Right lobe of liver (tissue), 6 donors: ENCODE results near the gene AIMP2. TPM values are rescaled to one million over a fixed set of nuclear protein-coding genes. Genes with fewer than 3 reads are reported as not detected.

Experiments used
- ATAC-seq, 4 donors: fragments of 200-7000 bp; cut with Tn5 transposase; one replicate each; pipeline ENCODE4 v1.9.1; 2020; ENCODE audit warnings: mild to moderate bottlenecking in 4 of 4, moderate library complexity in 4 of 4
- DNase-seq, 3 donors: peaks; one replicate each; pipeline ENCODE4 v3.0.0-alpha.2; 2020
- H3K27ac ChIP-seq, 3 donors: fragments of 200-600 bp; one replicate each; pipeline ENCODE4 v1.8.0; 2022
- H3K27me3 ChIP-seq, 2 donors: fragments of 200-600 bp; one replicate each; pipeline ENCODE4 v1.8.0; 2022
- H3K36me3 ChIP-seq, 4 donors: fragments of 200-600 bp; sonication (generic) in 1 of 4; one replicate each; pipeline versions ENCODE4 v1.5.1 to v1.8.0; 2017 to 2022; ENCODE audit warnings: control low read depth in 1 of 4
- H3K4me1 ChIP-seq, 4 donors: fragments of 200-600 bp; sonication (generic) in 1 of 4; one replicate each; pipeline versions ENCODE4 v1.5.1 to v1.8.0; 2017 to 2022; ENCODE audit warnings: control low read depth in 1 of 4
- H3K4me3 ChIP-seq, 3 donors: fragments of 200-600 bp; one replicate each; pipeline ENCODE4 v1.8.0; 2022
- H3K9me3 ChIP-seq, 4 donors: fragments of 200-600 bp; sonication (generic) in 1 of 4; one replicate each; pipeline versions ENCODE4 v1.5.1 to v1.8.0; 2017 to 2022; ENCODE audit warnings: control low read depth in 1 of 4
- CTCF ChIP-seq, 4 donors: fragments of 200-600 bp in 3 of 4; fragments of 450-650 bp in 1 of 4; IDR thresholded peaks; one replicate each; pipeline versions ENCODE4 v1.5.1 to v1.8.0; 2016 to 2022; ENCODE audit warnings: antibody characterized with exemption in 4 of 4, mild to moderate bottlenecking in 2 of 4
- POLR2A ChIP-seq: fragments of 450-650 bp; IDR thresholded peaks from one replicate; pipeline ENCODE4 v1.6.1; 2017; ENCODE audit warnings: antibody characterized with exemption, mild to moderate bottlenecking
- whole genome bisulfite sequencing: methylation state at CpG from one replicate; pipeline ENCODE4 v1.1.6; 2018; ENCODE audit warnings: low coverage, low lambda C conversion rate; ENCODE audit not compliant: insufficient coverage; ENCODE audit errors: missing lambda C conversion rate; 5-methylcytosine and 5-hydroxymethylcytosine counted together
- intact Hi-C, 2 donors: fragments of 100-400 bp; cut with DNase I; formaldehyde crosslinking; loops; one replicate each; pipeline versions ENCODE4 v1.11.2 to v1.14.1; 2022
- total RNA-seq, 6 experiments: library from RNA; depleted of rRNA in 2 of 6; stranded (reverse); fragments of >200 nt in 2 of 6; fragmentation: NEBNext Ultra II Directional in 3 of 6; extraction: Animal tissue kit (Norgen Biotek cat#: 25700) in 3 of 6; gene quantifications; one replicate each; pipeline versions ENCODE4 v1.1.0 to v1.2.4, GENCODE V29; 2016 to 2023
- donor health status: DM: no; HTN: yes; CAD: no.
- donor health status: DM: no; HTN: no; CAD: no.
- donor health status: DM: no; HTN: no; CAD: no.
- donor health status: DM: no; HTN: yes; CAD: no.
- donor health status: DM: no; HTN: yes; CAD: no.

Gene AIMP2
- total RNA-seq, 6 experiments from 2014 or later, result 20.2 to 53.6 (median 24.6) TPM

GRCh38 chr7:6032167-6032566, 23.1 kb downstream of the AIMP2 start:
- Histone ChIP-seq H3K27me3 (no peaks in the 10 kb centered on the region), H3K9me3 (no peaks in the 10 kb centered on the region), H3K4me1 (no peaks in the 10 kb centered on the region), H3K36me3 (peaks cover 0 to 65% (median 28%) of the 10 kb centered on the region in 4 donors), H3K4me3 (no peak overlapping the region), H3K27ac (no peak overlapping the region)
- TF ChIP-seq POLR2A (no peak), CTCF (IDR thresholded peaks at IDR 0.05) (no peak)
- intact Hi-C loops, result no loop called here
- DNase-seq, result no peak
- 80% methylated on average over 5 of the region's 5 CpGs for WGBS
- no peak for ATAC-seq

GRCh38 chr7:6032641-6033040, 23.6 kb downstream of the AIMP2 start:
- intact Hi-C loops, result no loop called here
- Histone ChIP-seq H3K4me1 (peaks cover 0 to 3% (median 0%) of the 10 kb centered on the region in 4 donors), H3K36me3 (peaks cover 0 to 65% (median 25%) of the 10 kb centered on the region in 4 donors), H3K27ac (no peak overlapping the region), H3K4me3 (no peak overlapping the region), H3K27me3 (no peaks in the 10 kb centered on the region), H3K9me3 (no peaks in the 10 kb centered on the region)
- TF ChIP-seq CTCF (IDR thresholded peaks at IDR 0.05) (no peak), POLR2A (no peak)
- ATAC-seq, result no peak
- 94% methylated on average over 7 of the region's 7 CpGs for WGBS
- no peak for DNase-seq

GRCh38 chr7:6035165-6035564, 26.1 kb downstream of the AIMP2 start:
- H3K4me1 ChIP-seq, result peaks cover 0 to 3% (median 0%) of the 10 kb centered on the region in 4 donors
- peaks cover 0 to 74% (median 22%) of the 10 kb centered on the region in 4 donors for H3K36me3 ChIP-seq
- intact Hi-C loops, result no loop called here
- no peaks in the 10 kb centered on the region for H3K27me3 ChIP-seq
- TF ChIP-seq CTCF (IDR thresholded peaks at IDR 0.05) (no peak), POLR2A (no peak)
- no peak for DNase-seq
- WGBS, result 93% methylated on average over 7 of the region's 10 CpGs
- no peak overlapping the region for H3K4me3 ChIP-seq
- H3K9me3 ChIP-seq, result no peaks in the 10 kb centered on the region
- no peak overlapping the region for H3K27ac ChIP-seq
- no peak for ATAC-seq

- no peak for ATAC-seq
These were observed 26.6 kb downstream of the AIMP2 start for GRCh38 chr7:6035686-6036085.

More at GRCh38 chr7:6035686-6036085, 26.6 kb downstream of the AIMP2 start:
- intact Hi-C loops, result no loop called here
- 100% methylated on average over 3 of the region's 13 CpGs for WGBS
- no peaks in the 10 kb centered on the region for H3K27me3 ChIP-seq
- H3K27ac ChIP-seq, result no peak overlapping the region
- DNase-seq, result no peak
- no peaks in the 10 kb centered on the region for H3K9me3 ChIP-seq
- H3K36me3 ChIP-seq, result peaks cover 0 to 79% (median 25%) of the 10 kb centered on the region in 4 donors
- peaks cover 0 to 3% (median 0%) of the 10 kb centered on the region in 4 donors for H3K4me1 ChIP-seq
- no peak for TF ChIP-seq CTCF (IDR thresholded peaks at IDR 0.05)
- no peak for TF ChIP-seq POLR2A
- H3K4me3 ChIP-seq, result no peak overlapping the region
